GM12892 (cell line): ENCODE results near the gene PSMC1.
A peak's percentile ranks its signal among the peaks of the same experiment; 100 is the strongest.

ENCODE experiments used
- DNase-seq: peaks from one replicate; pipeline ENCODE4 v3.0.0; 2011; ENCODE audit not compliant: insufficient read length
- FAIRE-seq: peaks from 2 replicates; lab custom pipeline; 2011; peaks lifted over from hg19 to GRCh38; lab: Jason Lieb, UNC
- POLR2A ChIP-seq: IDR thresholded peaks from 2 replicates; pipeline ENCODE4 v1.6.1; 2011; ENCODE audit warnings: low read depth, low read length, control low read depth
- POLR2AphosphoS5 ChIP-seq: IDR thresholded peaks from 2 replicates; pipeline ENCODE4 v1.6.1; 2011; ENCODE audit warnings: low read depth, low read length, control low read depth
- TAF1 ChIP-seq: IDR thresholded peaks from 2 replicates; pipeline ENCODE4 v1.6.1; 2011; ENCODE audit warnings: low read depth, mild to moderate bottlenecking, control low read depth, low read length, borderline replicate concordance

PSMC1 gene

DNA sequence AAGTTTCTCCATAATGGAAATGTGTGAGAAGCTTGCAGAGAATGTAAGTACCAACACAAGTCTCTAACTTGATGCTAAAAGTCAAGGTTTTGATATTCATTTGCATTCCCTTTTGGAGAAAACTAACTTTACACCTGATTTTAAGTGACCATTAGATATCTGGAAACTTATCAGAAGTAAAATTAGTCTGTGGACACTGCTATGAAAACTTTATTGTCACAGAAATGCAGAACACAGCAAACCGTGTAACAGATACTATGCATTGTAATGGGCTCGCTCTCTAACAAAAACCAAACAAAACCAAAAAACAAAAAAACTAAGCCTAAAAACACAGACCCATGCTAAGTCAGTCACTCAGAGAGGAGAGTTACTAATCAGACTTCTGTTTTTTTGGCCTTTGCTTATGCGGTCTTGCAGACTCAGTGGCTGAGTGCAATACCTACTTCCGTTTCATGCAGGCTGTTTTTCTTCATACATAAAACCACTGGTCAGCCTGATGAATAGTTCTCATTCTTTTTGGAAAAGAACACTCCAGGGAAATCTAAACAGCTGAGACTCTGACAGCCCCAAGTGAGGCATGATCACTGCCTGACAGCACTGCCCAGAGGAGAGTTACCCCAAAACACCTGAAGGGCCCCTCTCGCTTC, 39.6 kb downstream of the PSMC1 start:
- TF ChIP-seq TAF1 = no peak
- no peak for TF ChIP-seq POLR2AphosphoS5
- no peak for TF ChIP-seq POLR2A

DNA sequence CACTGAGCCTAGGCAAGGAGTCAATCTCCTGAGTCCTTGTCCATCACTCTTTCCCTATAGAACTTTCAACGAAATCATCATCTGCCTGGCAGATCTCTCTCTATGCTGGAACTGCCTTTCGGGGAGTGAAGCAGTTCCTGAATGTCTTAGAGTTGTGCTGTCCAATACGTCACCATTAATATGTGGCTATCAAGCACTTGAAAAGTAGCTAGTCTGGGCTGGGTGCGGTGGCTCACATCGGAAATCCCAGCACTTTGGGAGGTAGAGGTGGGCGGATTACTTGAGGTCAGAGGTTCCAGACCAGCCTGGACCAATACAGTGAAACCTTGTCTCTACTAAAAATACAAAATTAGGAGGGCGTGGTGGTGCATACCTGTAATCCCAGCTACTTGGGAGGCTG, 40.3 kb downstream of the PSMC1 start:
- no peak for FAIRE-seq
- TF ChIP-seq TAF1 (no peak), POLR2A (no peak), POLR2AphosphoS5 (no peak)
- DNase-seq = no peak

More for the DNA sequence above, 39.6 kb downstream of the PSMC1 start:
- FAIRE-seq (no peak), DNase-seq (no peak)

DNA sequence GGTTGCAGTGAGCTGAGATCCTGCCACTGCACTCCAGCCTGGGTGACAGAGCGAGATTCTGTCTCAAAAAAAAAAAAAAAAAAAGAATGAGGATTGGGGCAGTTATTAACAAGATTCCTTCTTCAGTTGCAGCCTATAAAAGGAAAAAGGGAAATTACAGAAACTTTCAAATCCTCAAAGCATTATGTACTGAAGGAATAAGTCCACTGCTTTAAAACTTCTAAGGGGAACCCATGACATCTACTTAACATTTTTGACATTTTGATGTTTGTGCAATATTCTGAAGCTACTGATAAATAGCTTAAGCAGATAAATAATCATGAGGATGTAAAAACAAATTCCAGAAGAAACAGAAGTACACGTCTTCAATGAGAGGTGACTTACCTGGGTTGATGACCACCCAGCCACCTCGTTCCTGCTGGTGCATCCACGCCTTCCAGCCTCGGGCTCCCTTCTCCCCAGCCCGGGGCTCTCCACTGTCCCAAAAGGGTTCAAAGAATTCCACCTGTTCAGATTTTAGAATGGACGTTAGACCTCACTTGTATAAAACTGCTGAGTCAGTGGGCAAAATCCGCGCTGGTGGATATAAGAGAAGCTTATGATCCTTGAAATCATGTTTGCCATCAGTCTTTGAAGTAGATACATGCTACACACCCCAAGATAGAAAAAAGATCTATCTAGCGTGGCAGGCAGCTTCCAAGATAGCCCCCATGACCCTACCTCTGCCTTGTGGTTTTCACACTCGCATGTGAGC, 41.7 kb downstream of the PSMC1 start:
- no peak for FAIRE-seq
- TF ChIP-seq TAF1 (no peak), POLR2A (no peak), POLR2AphosphoS5 (no peak)
- DNase-seq = no peak

DNA sequence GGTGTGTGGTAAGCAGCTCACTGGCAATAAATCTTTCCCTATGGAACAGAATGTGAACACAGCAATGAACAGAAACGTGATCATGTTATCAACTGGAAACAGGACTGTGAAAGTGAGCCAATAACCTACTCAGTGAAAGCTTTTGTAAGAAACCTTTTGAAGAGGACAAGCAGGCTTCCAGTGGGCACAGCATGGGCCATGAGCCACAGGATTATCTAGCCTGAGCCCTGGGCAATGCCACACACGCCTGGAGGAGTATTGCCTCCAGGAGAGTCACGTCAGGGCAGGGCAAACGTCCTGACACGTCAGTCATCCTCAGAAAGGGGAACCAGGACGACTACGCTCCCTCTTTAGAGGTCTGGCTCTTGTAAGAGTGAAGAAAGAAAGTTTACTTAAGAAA, 43.1 kb downstream of the PSMC1 start:
- DNase-seq = no peak
- FAIRE-seq = no peak

DNA sequence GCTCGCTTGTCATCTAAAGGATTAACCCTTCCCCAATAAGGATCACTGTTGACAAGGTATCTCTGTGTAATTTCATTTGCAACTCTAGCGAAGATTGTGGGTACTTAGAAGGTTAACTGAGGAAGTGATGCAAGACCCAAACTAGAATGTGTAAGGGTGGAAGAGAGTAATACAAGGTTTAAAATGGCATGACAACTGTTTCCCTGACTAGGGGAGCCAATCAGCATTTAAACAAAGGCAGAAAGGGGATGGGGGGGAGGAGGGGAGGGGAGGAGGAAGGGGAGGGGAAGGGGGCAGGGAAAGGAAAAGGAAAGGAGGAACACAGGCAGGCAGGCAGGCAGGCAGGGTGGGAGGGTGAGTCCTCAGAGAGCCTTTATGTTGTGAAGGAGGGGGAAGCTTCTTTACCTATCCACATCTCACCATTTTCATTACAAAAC, 44.3 kb downstream of the PSMC1 start:
- TF ChIP-seq POLR2AphosphoS5 (no peak), POLR2A (no peak), TAF1 (no peak)
- FAIRE-seq (no peak), DNase-seq (no peak)

More for the DNA sequence above, 43.1 kb downstream of the PSMC1 start:
- TF ChIP-seq POLR2A (no peak), TAF1 (no peak), POLR2AphosphoS5 (no peak)

DNA sequence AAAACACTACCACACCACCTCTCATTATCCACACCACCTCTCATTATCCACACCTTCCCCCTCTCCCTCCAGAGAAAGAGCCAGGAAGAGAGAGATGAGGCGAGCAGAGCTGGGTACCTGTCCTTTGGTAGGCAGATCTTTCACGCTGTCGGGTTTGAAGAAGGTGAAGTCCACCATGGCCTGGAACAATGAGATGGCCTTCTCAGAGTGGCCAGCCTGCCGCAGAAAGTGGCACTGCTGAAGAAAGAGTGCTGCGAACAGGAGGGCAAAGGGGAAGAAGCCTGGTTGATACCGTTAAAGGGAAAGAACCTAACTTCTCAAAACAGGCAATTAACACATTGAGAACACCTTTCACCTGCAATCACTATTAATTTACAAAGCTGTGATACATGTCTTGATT, 44.8 kb downstream of the PSMC1 start:
- no peak for TF ChIP-seq TAF1
- TF ChIP-seq POLR2AphosphoS5 = no peak
- TF ChIP-seq POLR2A = no peak
- DNase-seq (no peak), FAIRE-seq (no peak)

DNA sequence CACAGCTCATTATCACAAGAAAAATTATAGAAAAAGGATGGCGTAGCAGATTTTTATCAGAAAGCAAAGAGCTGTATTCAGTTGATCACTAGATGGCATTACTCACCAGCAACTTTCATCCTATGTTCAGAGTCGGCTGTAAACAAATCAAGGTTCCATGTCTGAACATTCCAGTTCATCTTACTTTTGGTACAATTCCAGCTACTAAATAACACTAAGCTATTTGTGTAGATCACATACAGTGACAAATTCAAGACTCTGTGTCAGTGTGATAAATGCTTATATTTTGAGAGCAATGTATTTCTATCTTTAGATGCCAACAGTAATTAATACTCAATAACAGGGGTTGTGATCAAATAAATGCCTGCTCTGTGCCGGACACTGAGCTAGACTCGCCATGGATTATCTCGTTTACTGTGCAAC, 45.3 kb downstream of the PSMC1 start:
- FAIRE-seq = no peak
- TF ChIP-seq TAF1 (no peak), POLR2A (no peak), POLR2AphosphoS5 (no peak)

DNA sequence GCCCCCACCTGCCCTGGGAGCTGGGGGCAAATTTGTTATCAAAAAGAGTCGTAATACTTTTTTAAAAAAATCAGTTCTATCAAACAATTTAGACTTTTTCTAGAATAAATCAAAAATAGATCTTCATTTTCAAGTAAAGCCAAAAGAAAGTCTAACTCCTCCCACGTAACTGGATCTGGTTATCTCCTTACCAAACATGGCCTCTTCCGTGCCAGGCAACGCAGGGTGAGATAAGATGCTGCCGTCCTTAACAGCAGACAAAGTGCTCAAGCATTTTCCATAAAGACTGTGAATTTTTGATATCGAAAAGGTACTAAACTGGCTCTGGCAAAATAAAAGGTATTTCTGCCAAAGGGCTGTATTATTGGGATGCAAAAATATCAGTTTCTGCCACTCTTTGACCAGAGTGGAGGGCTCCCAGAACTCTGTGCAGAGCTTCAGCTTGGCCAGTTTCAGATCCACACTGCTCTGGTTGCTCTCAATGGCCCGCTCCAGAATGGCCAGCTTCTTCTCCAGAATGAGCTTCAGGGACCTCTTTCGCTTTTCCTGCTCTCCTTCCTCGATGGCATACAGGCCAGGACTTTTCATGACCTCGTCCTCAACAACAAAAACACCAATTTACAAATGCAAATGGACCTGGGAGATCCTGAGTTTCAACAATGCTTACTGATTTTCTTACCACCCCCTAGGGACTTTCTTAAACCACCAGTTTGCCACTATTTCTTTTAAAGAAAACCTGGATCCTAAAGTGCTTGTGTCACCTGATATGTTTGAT, 46.4 kb downstream of the PSMC1 start:
- no peak for DNase-seq
- FAIRE-seq = no peak
- TF ChIP-seq POLR2A (no peak), POLR2AphosphoS5 (no peak), TAF1 (no peak)

More for the DNA sequence above, 45.3 kb downstream of the PSMC1 start:
- DNase-seq = no peak

DNA sequence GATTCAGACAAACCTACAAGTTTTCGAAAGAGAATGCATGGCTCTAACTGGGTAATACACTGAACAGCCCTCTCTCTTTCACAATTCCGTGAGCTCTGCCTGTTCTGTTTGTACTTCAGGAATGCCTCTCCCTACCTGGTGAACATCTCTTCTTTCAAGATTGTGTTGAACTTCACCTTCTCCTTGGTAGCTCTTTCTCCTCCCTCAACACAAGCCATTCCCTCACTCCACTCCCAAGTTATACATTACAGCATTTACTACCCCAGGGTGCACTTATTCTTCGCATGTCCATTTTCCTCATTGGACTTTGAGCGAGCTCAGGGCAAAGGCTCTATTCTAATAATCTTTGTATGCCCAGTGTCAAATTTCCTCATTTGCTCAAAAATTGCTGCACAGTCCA, 47.1 kb downstream of the PSMC1 start:
- no peak for TF ChIP-seq TAF1
- TF ChIP-seq POLR2A = no peak
- TF ChIP-seq POLR2AphosphoS5 = no peak
- FAIRE-seq (no peak), DNase-seq (no peak)

DNA sequence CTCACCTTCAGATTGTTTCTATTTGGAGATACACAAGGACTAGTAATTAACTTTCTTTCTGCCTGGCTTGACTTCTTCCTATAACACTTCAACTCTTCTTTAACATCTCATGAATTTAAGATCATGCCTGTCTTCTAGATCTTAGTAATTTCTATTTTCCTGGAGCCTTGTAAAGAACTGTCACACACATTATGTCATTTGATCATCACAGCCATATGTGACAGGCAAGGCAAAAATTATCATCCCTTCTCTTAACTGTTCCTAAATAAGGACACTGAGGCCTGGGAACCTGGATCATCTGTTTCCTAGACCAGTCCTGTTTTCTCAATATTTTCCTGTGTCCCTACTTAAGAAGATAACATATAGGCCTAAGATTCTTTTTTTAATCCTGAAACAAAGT, 48.1 kb downstream of the PSMC1 start:
- FAIRE-seq = no peak
- TF ChIP-seq POLR2AphosphoS5 (no peak), TAF1 (no peak), POLR2A (no peak)
- DNase-seq = no peak

DNA sequence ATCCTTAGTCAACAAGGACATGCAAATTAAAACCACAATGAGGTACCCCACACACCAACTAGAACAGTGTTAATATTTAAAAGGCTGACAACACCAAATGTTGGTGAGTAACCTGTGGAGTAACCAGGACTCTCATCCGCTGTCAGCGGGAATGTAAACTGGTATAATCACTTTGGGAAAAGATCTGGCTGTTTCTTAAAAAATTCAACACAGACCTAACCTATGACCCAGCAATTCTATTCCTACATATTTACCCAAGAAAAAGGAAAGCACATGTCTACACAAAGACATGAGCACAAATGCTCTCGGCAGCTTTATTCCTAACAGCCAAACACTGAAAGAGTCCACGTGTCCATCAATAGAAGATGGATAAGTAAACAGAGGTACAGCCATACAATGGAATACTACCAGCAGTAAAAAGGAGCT, 48.8 kb downstream of the PSMC1 start:
- no peak for DNase-seq
- peak; percentile 48 for FAIRE-seq
- TF ChIP-seq POLR2AphosphoS5 (no peak), TAF1 (no peak), POLR2A (no peak)
